Measurements from ENCODE around the gene FER1L5.

The FER1L5 gene

DNA sequence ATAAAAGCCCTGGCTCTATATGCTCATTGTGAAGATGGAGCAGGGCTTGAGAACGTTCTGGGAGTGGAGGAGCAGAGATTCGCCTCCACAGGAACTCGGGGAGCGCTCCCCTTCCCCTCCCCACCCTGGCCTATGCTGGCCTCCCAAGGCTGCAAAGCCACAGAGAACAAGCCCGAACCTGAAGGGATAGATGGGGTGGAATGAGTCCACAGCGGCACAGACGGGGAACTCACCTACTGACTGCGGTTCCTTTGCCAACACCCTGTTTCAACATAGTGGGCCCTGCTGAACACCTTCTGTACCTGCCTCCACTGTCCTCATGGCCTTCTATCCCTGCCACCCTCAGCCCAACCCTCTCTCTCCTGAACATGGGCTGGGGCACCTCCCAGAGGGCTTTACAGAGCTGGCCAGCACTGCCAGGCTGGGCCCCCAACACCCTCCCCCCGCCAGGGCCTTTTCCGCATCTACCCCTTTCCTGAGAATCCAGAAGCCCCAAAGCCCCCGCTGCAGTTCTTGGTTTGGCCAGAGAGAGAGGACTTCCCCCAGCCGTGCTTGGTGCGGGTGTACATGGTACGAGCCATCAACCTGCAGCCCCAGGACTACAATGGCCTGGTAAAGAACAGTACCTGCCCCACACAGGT is 55.8 kb downstream of the FER1L5 start:
- TF ChIP-seq, protein P1, sequence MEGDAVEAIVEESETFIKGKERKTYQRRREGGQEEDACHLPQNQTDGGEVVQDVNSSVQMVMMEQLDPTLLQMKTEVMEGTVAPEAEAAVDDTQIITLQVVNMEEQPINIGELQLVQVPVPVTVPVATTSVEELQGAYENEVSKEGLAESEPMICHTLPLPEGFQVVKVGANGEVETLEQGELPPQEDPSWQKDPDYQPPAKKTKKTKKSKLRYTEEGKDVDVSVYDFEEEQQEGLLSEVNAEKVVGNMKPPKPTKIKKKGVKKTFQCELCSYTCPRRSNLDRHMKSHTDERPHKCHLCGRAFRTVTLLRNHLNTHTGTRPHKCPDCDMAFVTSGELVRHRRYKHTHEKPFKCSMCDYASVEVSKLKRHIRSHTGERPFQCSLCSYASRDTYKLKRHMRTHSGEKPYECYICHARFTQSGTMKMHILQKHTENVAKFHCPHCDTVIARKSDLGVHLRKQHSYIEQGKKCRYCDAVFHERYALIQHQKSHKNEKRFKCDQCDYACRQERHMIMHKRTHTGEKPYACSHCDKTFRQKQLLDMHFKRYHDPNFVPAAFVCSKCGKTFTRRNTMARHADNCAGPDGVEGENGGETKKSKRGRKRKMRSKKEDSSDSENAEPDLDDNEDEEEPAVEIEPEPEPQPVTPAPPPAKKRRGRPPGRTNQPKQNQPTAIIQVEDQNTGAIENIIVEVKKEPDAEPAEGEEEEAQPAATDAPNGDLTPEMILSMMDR (IDR thresholded peaks at IDR 0.05; ENCODE audit: borderline replicate concordance, insufficient read depth, low read depth, low read length): no peak
- no peak overlapping the region for H3K4me3 ChIP-seq (ENCODE audit: low read depth, low read length)

DNA sequence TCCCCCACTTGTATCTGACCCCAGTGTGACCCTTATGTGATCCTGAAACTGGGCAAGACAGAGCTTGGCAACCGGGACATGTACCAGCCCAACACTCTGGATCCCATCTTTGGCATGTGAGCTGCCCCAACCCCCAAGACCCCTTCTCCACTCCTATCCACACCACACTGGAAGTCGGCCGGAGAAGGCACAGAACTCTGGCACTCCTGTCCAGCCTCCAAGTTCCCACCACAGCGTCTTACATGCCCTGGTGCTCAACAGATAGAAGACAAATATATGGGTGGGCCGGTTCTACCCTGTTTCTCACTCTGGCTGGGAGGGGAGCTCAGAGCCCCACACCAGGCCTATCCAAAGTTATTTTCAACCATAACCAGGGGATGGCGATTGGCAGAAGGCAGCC is 56.5 kb downstream of the FER1L5 start:
- TF ChIP-seq, protein P1 (IDR thresholded peaks at IDR 0.05; ENCODE audit: borderline replicate concordance, insufficient read depth, low read depth, low read length): no peak

DNA sequence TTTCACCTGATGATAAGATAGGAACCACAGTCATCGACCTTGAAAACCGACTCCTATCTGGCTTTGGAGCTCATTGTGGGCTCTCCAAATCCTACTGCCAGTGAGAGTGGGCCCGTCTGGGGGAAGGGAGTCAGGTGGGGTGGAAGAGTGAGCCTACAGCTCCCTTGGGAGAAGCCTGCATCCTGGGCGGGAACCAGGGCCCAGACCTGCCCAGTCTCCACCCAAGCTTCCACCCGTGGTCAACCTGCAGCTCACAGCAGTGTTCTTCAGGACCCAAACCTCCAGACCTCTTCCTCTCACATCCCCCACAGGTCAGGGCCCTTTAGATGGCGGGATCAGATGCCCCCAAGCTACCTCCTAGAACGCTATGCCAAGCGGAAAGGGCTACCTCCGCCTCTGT is 57.1 kb downstream of the FER1L5 start:
- H3K4me3 ChIP-seq (ENCODE audit: low read depth, low read length): no peak overlapping the region
- TF ChIP-seq, protein P1 (IDR thresholded peaks at IDR 0.05; ENCODE audit: borderline replicate concordance, insufficient read depth, low read depth, low read length): no peak

More for the DNA sequence above, 56.5 kb downstream of the FER1L5 start:
- no peak overlapping the region for H3K4me3 ChIP-seq (ENCODE audit: low read depth, low read length)

GRCh38 chr2:96700086-96700485 is 57.5 kb downstream of the FER1L5 start:
- TF ChIP-seq, protein P1 (IDR thresholded peaks at IDR 0.05; ENCODE audit: borderline replicate concordance, insufficient read depth, low read depth, low read length): no peak
- no peak overlapping the region for H3K4me3 ChIP-seq (ENCODE audit: low read depth, low read length)

DNA sequence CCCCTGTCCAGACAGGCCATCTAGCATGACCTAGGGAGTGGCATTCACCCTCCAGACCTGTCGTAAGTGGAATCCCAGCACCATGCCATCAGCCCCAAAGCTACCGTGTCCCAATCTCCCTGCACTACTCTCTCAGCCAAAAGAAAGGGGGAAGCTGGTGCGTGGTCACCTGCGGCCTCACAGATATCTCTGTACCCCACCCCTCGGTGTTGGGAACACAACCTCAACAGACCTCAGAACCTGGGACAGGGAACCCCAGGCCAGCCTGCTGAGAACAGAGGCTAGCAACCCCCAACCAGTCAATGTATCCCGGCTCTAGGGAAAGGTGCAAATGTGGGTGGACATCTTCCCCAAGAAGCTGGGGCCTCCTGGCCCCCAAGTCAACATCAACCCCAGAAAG is 59.1 kb downstream of the FER1L5 start:
- TF ChIP-seq, protein P1 (IDR thresholded peaks at IDR 0.05; ENCODE audit: borderline replicate concordance, insufficient read depth, low read depth, low read length): no peak
- H3K4me3 ChIP-seq (ENCODE audit: low read depth, low read length): no peak overlapping the region

GRCh38 chr2:96702098-96702785 is 59.7 kb downstream of the FER1L5 start:
- H3K4me3 ChIP-seq (ENCODE audit: low read depth, low read length): no peak overlapping the region
- TF ChIP-seq, protein P1 (IDR thresholded peaks at IDR 0.05; ENCODE audit: borderline replicate concordance, insufficient read depth, low read depth, low read length): no peak
